AG04449 (cell line): Measurements from ENCODE around the gene APOA5.

Experiments
- CTCF ChIA-PET: fragments of 350-600 bp; formaldehyde crosslinking; extraction: SDS; loops from one replicate; lab custom pipeline; 2021; ENCODE audit warnings: antibody characterized with exemption; lab: Yijun Ruan, JAX
- POLR2A ChIA-PET: fragments of 400-600, 350-600 bp; formaldehyde crosslinking; extraction: SDS; loops from one replicate; lab custom pipeline; 2020; ENCODE audit warnings: antibody characterized with exemption, inconsistent platforms; lab: Yijun Ruan, JAX
- DNase-seq: peaks from one replicate; pipeline ENCODE4 v3.0.0-alpha.2; 2010; ENCODE audit warnings: low read depth, low spot score
- H3K4me3 ChIP-seq: 2 replicates; pipeline ENCODE4 v1.5.1; 2011; ENCODE audit warnings: low read depth, mild to moderate bottlenecking, control low read depth, low read length
- TF ChIP-seq, protein P1 (sequence below): IDR thresholded peaks from one replicate; pipeline ENCODE4 v1.5.1; 2011; ENCODE audit warnings: mild to moderate bottlenecking, moderate library complexity, low read length, control low read depth, inconsistent platforms; ENCODE audit not compliant: insufficient read depth; ENCODE audit errors: missing control alignments

APOA5 gene

DNA sequence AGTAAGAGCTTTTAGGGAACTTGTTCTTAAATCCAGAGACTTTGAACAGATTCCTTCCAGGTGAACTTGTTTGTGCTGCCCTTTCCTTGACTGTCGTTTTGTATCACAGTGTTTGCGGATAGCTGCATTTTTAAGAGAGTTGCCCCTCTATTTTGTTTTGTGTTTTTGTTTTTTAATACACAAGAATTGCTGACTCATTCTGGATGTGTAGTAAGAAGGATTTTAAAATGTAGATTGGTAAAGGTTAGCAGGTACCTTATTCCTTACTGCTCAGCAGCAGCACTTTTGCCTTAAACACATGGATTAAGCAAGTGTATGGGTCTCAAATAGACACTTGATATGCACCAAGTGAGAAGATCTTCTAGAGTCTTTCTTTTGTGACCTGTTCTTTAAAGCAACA, 8.9 kb upstream of the APOA5 start:
- ChIA-PET POLR2A (no interaction called here), CTCF (interaction anchor here (0.6 to 4.3 kb wide), 3 partner anchors 10 to 14 kb away, joined by 3 to 28 read pairs (median 3); partner anchors contain the start of gene APOA5)
- no peak for DNase-seq
- no peak overlapping the region for H3K4me3 ChIP-seq
- TF ChIP-seq, protein P1, sequence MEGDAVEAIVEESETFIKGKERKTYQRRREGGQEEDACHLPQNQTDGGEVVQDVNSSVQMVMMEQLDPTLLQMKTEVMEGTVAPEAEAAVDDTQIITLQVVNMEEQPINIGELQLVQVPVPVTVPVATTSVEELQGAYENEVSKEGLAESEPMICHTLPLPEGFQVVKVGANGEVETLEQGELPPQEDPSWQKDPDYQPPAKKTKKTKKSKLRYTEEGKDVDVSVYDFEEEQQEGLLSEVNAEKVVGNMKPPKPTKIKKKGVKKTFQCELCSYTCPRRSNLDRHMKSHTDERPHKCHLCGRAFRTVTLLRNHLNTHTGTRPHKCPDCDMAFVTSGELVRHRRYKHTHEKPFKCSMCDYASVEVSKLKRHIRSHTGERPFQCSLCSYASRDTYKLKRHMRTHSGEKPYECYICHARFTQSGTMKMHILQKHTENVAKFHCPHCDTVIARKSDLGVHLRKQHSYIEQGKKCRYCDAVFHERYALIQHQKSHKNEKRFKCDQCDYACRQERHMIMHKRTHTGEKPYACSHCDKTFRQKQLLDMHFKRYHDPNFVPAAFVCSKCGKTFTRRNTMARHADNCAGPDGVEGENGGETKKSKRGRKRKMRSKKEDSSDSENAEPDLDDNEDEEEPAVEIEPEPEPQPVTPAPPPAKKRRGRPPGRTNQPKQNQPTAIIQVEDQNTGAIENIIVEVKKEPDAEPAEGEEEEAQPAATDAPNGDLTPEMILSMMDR, result no peak

DNA sequence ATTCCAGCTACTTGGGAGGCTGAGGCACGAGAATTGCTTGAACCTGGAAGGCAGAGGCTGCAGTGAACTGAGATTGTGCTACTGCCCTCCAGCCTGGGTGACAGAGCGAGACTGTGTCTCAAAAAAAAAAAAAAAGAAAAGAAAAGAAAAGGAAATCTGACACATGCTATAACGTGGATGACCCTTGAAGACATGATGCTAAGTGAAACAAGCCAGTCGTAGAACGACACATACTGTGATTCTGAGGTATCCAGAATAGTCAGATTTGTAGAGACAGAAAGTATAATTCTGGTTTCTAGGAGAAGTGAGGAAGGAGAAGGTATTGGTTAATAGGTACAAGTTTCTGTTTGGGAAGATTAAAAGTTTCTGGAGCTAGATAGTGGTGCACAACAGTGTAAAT, 6.7 kb upstream of the APOA5 start:
- TF ChIP-seq, protein P1, result no peak
- no peak for DNase-seq
- H3K4me3 ChIP-seq, result no peak overlapping the region
- POLR2A ChIA-PET, result no interaction called here
- CTCF ChIA-PET, result interaction anchor here (0.7 to 4.3 kb wide), 3 partner anchors 8 to 38 kb away, joined by 3 to 28 read pairs (median 6); partner anchors contain the start of gene APOA5

DNA sequence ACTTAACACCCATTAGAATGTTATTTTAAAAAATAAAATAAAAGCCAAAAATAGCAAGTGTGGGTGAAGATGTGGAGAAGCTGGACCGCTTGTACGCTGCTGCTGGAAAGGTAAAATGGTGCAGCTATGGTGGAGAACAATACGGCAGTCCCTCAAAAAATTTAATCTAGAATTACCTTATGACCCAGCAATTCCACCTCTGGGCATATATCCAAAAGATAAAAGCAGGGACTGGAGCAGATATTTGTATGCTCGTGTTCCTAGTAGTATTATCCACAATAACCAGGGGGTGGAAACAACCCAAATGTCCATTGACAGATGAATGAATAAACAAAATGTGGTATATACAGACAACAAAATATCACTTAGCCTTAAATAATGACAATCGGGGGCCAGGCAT, 6.1 kb upstream of the APOA5 start:
- CTCF ChIA-PET, result interaction anchor here (1.8 kb wide), 1 partner anchor 38 kb away, joined by 6 read pairs; no protein-coding TSS in a partner anchor
- DNase-seq, result no peak
- no peak overlapping the region for H3K4me3 ChIP-seq
- POLR2A ChIA-PET, result no interaction called here
- TF ChIP-seq, protein P1, result no peak

DNA sequence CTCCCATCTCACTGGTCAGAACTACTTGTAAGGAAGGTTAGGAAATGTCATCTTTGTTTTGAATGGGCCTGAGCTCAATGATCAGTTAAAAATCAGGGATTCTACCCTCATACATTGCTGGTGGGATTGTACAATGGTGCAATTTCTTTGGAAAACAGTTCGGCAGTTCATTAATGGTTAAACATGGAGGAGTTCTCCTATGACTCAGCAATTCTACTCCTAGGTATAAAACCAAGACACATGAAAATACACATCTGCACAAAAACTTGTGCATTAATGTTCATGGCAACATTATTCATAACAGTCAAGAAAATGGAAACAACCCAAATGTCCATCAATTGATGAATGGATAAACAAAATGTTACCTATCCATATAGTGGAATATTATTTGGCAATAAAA, 4.9 kb upstream of the APOA5 start:
- DNase-seq, result no peak
- TF ChIP-seq, protein P1, result no peak
- CTCF ChIA-PET, result interaction anchor here (1.0 to 12.3 kb wide), 3 partner anchors 10 to 306 kb away, joined by 5 to 472 read pairs (median 120); partner anchors contain the start of genes APOA1 and SIK3
- POLR2A ChIA-PET, result no interaction called here
- H3K4me3 ChIP-seq, result no peak overlapping the region

DNA sequence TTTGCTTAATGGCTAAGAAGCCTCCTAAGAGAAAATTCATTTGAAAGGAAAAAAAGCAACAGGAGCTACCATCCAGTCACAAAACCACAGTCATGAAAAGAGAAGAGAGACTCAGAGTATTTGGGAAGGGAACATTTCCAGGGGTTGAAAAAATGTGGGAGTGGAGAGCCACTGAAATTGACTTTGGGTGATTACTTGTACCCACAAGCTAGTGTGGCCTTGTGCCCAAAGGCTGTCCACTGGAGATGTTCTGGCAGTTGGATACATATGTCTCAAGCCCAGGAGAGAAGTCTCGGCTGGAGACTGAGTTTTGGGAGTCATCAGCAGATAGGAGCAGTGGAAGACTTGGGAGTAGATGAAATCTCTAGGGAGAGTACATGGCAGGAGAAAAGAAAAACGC, 3.2 kb upstream of the APOA5 start:
- TF ChIP-seq, protein P1, result no peak
- ChIA-PET POLR2A (no interaction called here), CTCF (interaction anchor here (1.3 to 12.3 kb wide), 5 partner anchors 40 to 433 kb away, joined by 4 to 472 read pairs (median 119); partner anchors contain the start of genes APOA1, PCSK7 and SIK3)
- H3K4me3 ChIP-seq, result no peak overlapping the region
- DNase-seq, result no peak

DNA sequence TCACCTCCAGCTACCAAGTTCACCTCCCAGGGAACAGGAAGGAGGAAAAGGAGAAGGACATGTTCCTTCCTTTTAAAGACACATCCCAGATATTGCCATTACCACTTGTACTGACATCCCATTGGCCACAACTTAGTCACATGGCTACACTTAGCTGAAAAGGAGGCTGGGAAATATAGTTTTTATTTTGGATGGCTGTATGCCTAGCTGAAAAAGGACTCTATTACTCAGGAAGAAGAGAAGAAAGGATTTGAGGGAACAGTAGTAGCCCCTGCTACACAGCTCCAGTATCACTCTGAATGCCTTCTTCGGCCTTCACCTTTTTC, 2.1 kb upstream of the APOA5 start:
- ChIA-PET CTCF (interaction anchor here (0.7 to 12.3 kb wide), 9 partner anchors 14 to 434 kb away, joined by 3 to 472 read pairs (median 20); partner anchors contain the start of genes APOA1, PCSK7 and SIK3), POLR2A (no interaction called here)
- no peak overlapping the region for H3K4me3 ChIP-seq
- no peak for DNase-seq
- TF ChIP-seq, protein P1, result no peak
